Stimulated activated naive CD8-positive, alpha-beta T cell treated with anti-CD3 and anti-CD28 coated beads, Interleukin-15, Interleukin-2, amounts not matched to agents 100 U/mL and 50 U/mL, for 24 hours (primary cell): ENCODE results near the gene URAD.
A peak's percentile ranks its signal among the peaks of the same experiment; 100 is the strongest.

ENCODE experiments used
- ATAC-seq: fragments of 150-1000 bp; cut with Tn5 transposase; one replicate; pipeline ENCODE4 v1.10.0; 2021
- DNase-seq: peaks from one replicate; pipeline ENCODE4 v3.0.0; 2021

Gene URAD

GRCh38 chr13:27956576-27957300 is 31.8 kb downstream of the URAD start:
- no peak for ATAC-seq

GRCh38 chr13:27955014-27955591 is 33.4 kb downstream of the URAD start:
- DNase-seq (no peak), ATAC-seq (no peak)

More at GRCh38 chr13:27956576-27957300, 31.8 kb downstream of the URAD start:
- no peak for DNase-seq

- DNase-seq (peak; percentile 26), ATAC-seq (peak; percentile 57)
Observed at GRCh38 chr13:27954406-27954851, 34.1 kb downstream of the URAD start.

DNA sequence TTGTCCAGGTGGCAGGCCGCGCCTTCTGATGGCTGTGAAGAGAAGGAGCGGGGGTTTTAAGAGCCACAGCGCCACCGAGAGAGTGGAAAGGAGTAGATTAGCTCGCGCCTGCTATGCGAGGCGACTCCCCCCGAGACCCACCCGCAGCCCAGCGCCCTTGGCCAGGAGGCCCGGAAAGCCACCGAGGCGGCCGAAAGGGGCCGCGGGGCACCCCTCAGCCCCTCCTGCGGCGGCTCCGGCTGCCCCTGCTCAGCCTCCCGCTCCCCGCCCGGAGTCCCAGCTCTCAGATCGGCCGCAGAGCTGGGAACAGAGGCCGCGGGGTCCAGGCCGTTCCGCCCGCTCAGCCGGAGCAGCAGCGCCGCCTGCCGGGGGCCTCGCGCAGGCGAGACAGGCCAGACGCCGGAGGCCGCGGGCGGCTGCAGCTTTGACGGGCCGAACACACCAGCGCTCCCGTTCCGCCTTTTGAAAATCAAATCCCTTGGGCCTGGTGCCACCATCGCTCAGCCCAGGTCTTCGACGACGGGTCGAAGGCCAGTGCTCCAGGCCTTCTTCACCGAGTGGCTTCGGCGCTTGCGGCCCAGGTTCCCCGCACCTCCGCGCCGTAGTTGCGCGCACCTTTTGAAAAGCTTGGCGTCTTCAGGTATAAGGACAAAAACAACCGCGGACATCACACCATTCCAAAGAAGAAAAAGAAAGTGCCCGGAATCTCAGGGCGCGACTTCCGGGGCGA is 34.7 kb downstream of the URAD start:
- DNase-seq (peak; percentile 84), ATAC-seq (peak; percentile 97)

- DNase-seq (peak; percentile 10), ATAC-seq (no peak)
Observed at GRCh38 chr13:27952876-27953675, 35.4 kb downstream of the URAD start.

- no peak for ATAC-seq
- no peak for DNase-seq
Observed at GRCh38 chr13:27942972-27943371, 45.5 kb downstream of the URAD start.

DNA sequence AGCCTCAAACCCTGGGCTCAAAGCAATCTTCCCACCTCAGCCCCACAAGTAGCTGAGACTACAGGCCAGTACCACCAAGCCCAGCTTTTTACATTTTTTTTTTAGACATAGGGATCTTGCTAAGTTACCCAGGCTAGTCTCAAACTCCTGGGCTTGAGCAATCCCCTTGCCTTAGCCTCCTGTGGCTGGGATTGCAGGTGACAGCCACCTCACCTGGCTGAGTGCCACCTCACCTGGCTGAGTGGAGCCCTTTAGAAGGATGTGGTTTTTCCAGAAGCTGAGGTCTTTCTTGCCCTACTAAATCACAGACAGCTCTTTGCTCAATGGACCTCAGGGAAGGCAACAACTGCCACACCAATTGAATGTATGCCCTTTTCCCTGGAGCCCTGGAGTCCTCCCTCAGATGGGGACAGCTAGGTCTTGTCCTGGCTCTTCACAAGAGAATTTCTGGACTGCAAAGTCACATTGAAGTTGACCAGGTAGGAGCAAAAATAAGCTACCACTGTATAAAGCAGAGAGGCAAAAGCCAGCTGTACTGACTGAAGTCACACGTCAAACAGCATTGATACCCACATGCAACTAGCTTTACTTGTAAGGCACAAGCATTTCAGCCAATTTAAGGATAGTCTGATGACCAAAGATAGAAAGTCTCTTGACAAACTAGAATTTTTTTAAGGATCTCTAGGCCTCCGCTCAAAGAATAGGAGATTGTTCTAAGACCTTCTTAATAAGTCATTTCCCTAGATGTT is 54.7 kb downstream of the URAD start:
- ATAC-seq = no peak
- DNase-seq = no peak

DNA sequence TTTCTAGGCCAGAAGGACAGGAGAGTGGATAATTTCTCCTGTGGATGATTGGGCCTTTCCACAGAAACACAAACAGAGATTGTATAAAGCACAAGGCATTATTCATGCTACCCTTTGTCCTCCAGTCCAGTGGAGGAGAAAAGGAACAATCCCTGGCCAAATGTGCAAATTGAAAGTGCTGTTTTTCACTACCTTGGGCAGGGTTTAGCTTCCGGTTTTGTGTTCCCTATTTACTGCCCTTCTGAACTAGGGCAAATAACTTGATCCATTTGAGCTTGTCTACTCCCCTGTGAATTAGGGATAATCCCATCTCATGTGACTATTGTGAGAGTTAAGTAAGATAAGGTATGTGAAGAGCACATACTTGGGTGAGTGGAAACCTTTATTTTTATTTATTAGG is 55.4 kb downstream of the URAD start:
- no peak for DNase-seq
- ATAC-seq = no peak

GRCh38 chr13:27929868-27930267 is 58.6 kb downstream of the URAD start:
- no peak for ATAC-seq
- no peak for DNase-seq

- no peak for ATAC-seq
- DNase-seq = no peak
Observed at GRCh38 chr13:27928805-27929753, 59.4 kb downstream of the URAD start.

- DNase-seq (no peak), ATAC-seq (no peak)
Observed at GRCh38 chr13:27928353-27928804, 60.1 kb downstream of the URAD start.
